Liver (tissue), 9 donors: Measurements from ENCODE around the gene CD248. TPM values are rescaled to one million over a fixed set of nuclear protein-coding genes. Genes with fewer than 3 reads are reported as not detected.

Experiments
- DNase-seq: peaks from one replicate; pipeline ENCODE4 v3.0.0-alpha.2; 2017; ENCODE audit warnings: low spot score
- H3K27ac ChIP-seq, 2 donors: one replicate each; pipeline ENCODE4 v1.7.0; 2013; ENCODE audit warnings: inconsistent platforms in 2 of 2, low read length in 2 of 2, control low read depth in 1 of 2, low read depth in 1 of 2, mild to moderate bottlenecking in 1 of 2
- H3K27me3 ChIP-seq, 4 donors: one replicate each; pipeline versions ENCODE4 v1.6.1 to v1.7.0; 2013; ENCODE audit warnings: low read length in 3 of 4, inconsistent platforms in 1 of 4, mild to moderate bottlenecking in 1 of 4, moderate library complexity in 1 of 4; ENCODE audit not compliant: control insufficient read depth in 4 of 4, insufficient read depth in 4 of 4
- H3K36me3 ChIP-seq, 4 donors: one replicate each; pipeline versions ENCODE4 v1.6.1 to v1.7.0; 2013; ENCODE audit warnings: low read length in 3 of 4, mild to moderate bottlenecking in 3 of 4, low read depth in 1 of 4, moderate library complexity in 1 of 4; ENCODE audit not compliant: control insufficient read depth in 4 of 4, insufficient read depth in 3 of 4
- H3K4me1 ChIP-seq, 4 donors: one replicate each; pipeline versions ENCODE4 v1.6.1 to v1.7.0; 2013; ENCODE audit warnings: low read length in 3 of 4, mild to moderate bottlenecking in 3 of 4, moderate library complexity in 1 of 4; ENCODE audit not compliant: control insufficient read depth in 4 of 4, insufficient read depth in 4 of 4
- H3K4me3 ChIP-seq, 3 donors: one replicate each; pipeline versions ENCODE4 v1.6.1 to v1.7.0; 2013; ENCODE audit warnings: low read length in 3 of 3, control low read depth in 1 of 3, low read depth in 1 of 3, mild to moderate bottlenecking in 1 of 3
- H3K9ac ChIP-seq, 2 donors: one replicate each; pipeline ENCODE4 v1.7.0; 2013; ENCODE audit warnings: low read length in 2 of 2, mild to moderate bottlenecking in 2 of 2, moderate library complexity in 2 of 2, control low read depth in 1 of 2, low read depth in 1 of 2
- H3K9me3 ChIP-seq, 4 donors: one replicate each; pipeline versions ENCODE4 v1.6.1 to v1.7.0; 2013; ENCODE audit warnings: low read length in 3 of 4; ENCODE audit not compliant: control insufficient read depth in 4 of 4
- EGR1 ChIP-seq, 2 donors: IDR thresholded peaks; 2 replicates each; pipeline ENCODE4 v1.6.1; 2016 to 2018; ENCODE audit warnings: antibody characterized with exemption in 2 of 2, low read depth in 2 of 2
- FOXA1 ChIP-seq: IDR thresholded peaks from 2 replicates; pipeline ENCODE4 v1.6.1; 2016; ENCODE audit warnings: antibody characterized with exemption
- FOXA2 ChIP-seq: IDR thresholded peaks from 2 replicates; pipeline ENCODE4 v1.6.1; 2016; ENCODE audit warnings: antibody characterized with exemption
- GABPA ChIP-seq, 2 donors: IDR thresholded peaks in 1 of 2; conservative IDR thresholded peaks in 1 of 2; 2 replicates each; pipeline ENCODE4 v1.6.1; 2016; ENCODE audit warnings: antibody characterized with exemption in 2 of 2, mild to moderate bottlenecking in 1 of 2, moderate library complexity in 1 of 2
- HNF4A ChIP-seq, 2 donors: conservative IDR thresholded peaks; 2 replicates each; pipeline ENCODE4 v1.6.1; 2016; ENCODE audit warnings: antibody characterized with exemption in 2 of 2, mild to moderate bottlenecking in 2 of 2
- HNF4G ChIP-seq: IDR thresholded peaks from 2 replicates; pipeline ENCODE4 v1.6.1; 2016; ENCODE audit warnings: antibody characterized with exemption
- JUND ChIP-seq, 2 donors: IDR thresholded peaks; 2 replicates each; pipeline ENCODE4 v1.6.1; 2016; ENCODE audit warnings: antibody characterized with exemption in 2 of 2
- NR2F2 ChIP-seq: IDR thresholded peaks from 2 replicates; pipeline ENCODE4 v1.6.1; 2016; ENCODE audit warnings: antibody characterized with exemption
- RAD21 ChIP-seq, 2 donors: IDR thresholded peaks; 2 replicates each; pipeline ENCODE4 v1.6.1; 2016; ENCODE audit warnings: antibody characterized with exemption in 2 of 2, mild to moderate bottlenecking in 2 of 2
- RXRA ChIP-seq, 2 donors: IDR thresholded peaks; 2 replicates each; pipeline ENCODE4 v1.6.1; 2017 to 2018; ENCODE audit warnings: antibody characterized with exemption in 2 of 2, mild to moderate bottlenecking in 1 of 2
- SP1 ChIP-seq: IDR thresholded peaks from 2 replicates; pipeline ENCODE4 v1.6.1; 2018; ENCODE audit warnings: antibody characterized with exemption, mild to moderate bottlenecking
- TAF1 ChIP-seq: conservative IDR thresholded peaks from 2 replicates; pipeline ENCODE4 v1.6.1; 2016; ENCODE audit warnings: antibody characterized with exemption, mild to moderate bottlenecking
- YY1 ChIP-seq: IDR thresholded peaks from 2 replicates; pipeline ENCODE4 v1.6.1; 2016; ENCODE audit warnings: antibody characterized with exemption, mild to moderate bottlenecking
- WGBS: extraction: QIAGEN DNeasy Blood & Tissue Kit; methylation state at CpG from one replicate; pipeline ENCODE4 v1.1.7; 2013; 5-methylcytosine and 5-hydroxymethylcytosine counted together
- polyA plus RNA-seq, 2 donors: library from polyadenylated mRNA; stranded (reverse) in 1 of 2; unstranded in 1 of 2; fragments of 200-250 nt in 1 of 2; fragments of >200 nt in 1 of 2; fragmentation: Nextera tagmentation in 1 of 2; extraction: Ambion mirVana in 1 of 2; gene quantifications; one replicate each; pipeline versions ENCODE4 v1.2.1 to v1.2.3, GENCODE V29; 2013 to 2015
- total RNA-seq, 2 donors: library from RNA; depleted of rRNA; stranded (reverse); fragments of >200 nt; gene quantifications; one replicate each; pipeline ENCODE4 v1.2.3, GENCODE V29; 2014
- TF ChIP-seq, protein P1 (sequence below): IDR thresholded peaks from 2 replicates; pipeline ENCODE4 v1.6.1; 2016; ENCODE audit warnings: antibody characterized with exemption
- TF ChIP-seq, protein P2 (sequence below): IDR thresholded peaks from 2 replicates; pipeline ENCODE4 v1.6.1; 2016; ENCODE audit warnings: antibody characterized with exemption, mild to moderate bottlenecking
- TF ChIP-seq, protein P3 (sequence below): IDR thresholded peaks from 2 replicates; pipeline ENCODE4 v1.6.1; 2016; ENCODE audit warnings: antibody characterized with exemption
- TF ChIP-seq, protein P4 (sequence below): fragments of 150-350 bp; IDR thresholded peaks from 2 replicates; pipeline ENCODE4 v1.5.1; 2017; ENCODE audit warnings: improper control_type of control experiment, low read depth, low read length; ENCODE audit not compliant: missing input control
- donor health status: healthy.
- donor health status: healthy.
- donor health status: healthy.
- donor health status: healthy.
- donor health status: healthy.

CD248 gene
- total and polyA plus RNA-seq, 4 donors = 0.64 to 3.0 (median 1.2) TPM

DNA sequence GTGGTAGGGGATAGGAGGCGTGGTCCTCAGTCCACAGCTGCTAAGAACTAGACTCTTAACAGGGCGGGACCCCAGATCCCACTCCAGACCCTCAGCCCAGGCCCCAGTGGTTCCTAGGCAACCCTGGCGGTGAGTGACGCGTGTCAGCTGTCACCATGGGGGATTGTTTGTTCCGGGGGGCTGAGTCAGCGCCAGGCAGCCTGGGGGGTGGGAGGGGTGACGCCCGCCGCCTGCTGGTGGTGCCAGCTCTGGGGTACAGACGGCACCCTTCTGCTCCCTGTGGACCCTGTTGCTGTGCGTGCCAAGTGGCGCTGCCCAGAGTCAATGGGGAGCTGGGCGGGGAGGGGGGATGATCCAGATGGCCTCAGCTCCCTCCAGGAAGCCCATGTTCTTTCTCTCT is 36.4 kb downstream of the CD248 start:
- Histone ChIP-seq H3K9me3 (no peaks in the 10 kb centered on the region), H3K4me1 (peaks cover 4 to 16% (median 10%) of the 10 kb centered on the region in 4 donors), H3K36me3 (peaks cover 0 to 16% (median 7%) of the 10 kb centered on the region in 4 donors), H3K27me3 (no peaks in the 10 kb centered on the region), H3K9ac (no peak overlapping the region), H3K4me3 (no peak overlapping the region), H3K27ac (no peak overlapping the region)
- 89% methylated on average over 14 of the region's 14 CpGs for WGBS
- no peak for DNase-seq
- no peak for TF ChIP-seq FOXA2
- TF ChIP-seq EGR1 (IDR thresholded peaks at IDR 0.05; ENCODE audit: low read depth in 2 of 2) = no peak
- TF ChIP-seq, protein P1, sequence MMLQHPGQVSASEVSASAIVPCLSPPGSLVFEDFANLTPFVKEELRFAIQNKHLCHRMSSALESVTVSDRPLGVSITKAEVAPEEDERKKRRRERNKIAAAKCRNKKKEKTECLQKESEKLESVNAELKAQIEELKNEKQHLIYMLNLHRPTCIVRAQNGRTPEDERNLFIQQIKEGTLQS = no peak
- no peak for TF ChIP-seq RAD21 (IDR thresholded peaks at IDR 0.05)
- no peak for TF ChIP-seq SP1
- no peak for TF ChIP-seq HNF4A (conservative IDR thresholded peaks at IDR 0.05)
- TF ChIP-seq JUND (IDR thresholded peaks at IDR 0.05) = no peak
- TF ChIP-seq HNF4G = no peak
- TF ChIP-seq GABPA (IDR thresholded peaks at IDR 0.05 in 1 of 2, conservative IDR thresholded peaks at IDR 0.05 in 1 of 2) = no peak
- TF ChIP-seq TAF1 = no peak
- TF ChIP-seq YY1 = no peak
- no peak for TF ChIP-seq FOXA1
- TF ChIP-seq, protein P2, sequence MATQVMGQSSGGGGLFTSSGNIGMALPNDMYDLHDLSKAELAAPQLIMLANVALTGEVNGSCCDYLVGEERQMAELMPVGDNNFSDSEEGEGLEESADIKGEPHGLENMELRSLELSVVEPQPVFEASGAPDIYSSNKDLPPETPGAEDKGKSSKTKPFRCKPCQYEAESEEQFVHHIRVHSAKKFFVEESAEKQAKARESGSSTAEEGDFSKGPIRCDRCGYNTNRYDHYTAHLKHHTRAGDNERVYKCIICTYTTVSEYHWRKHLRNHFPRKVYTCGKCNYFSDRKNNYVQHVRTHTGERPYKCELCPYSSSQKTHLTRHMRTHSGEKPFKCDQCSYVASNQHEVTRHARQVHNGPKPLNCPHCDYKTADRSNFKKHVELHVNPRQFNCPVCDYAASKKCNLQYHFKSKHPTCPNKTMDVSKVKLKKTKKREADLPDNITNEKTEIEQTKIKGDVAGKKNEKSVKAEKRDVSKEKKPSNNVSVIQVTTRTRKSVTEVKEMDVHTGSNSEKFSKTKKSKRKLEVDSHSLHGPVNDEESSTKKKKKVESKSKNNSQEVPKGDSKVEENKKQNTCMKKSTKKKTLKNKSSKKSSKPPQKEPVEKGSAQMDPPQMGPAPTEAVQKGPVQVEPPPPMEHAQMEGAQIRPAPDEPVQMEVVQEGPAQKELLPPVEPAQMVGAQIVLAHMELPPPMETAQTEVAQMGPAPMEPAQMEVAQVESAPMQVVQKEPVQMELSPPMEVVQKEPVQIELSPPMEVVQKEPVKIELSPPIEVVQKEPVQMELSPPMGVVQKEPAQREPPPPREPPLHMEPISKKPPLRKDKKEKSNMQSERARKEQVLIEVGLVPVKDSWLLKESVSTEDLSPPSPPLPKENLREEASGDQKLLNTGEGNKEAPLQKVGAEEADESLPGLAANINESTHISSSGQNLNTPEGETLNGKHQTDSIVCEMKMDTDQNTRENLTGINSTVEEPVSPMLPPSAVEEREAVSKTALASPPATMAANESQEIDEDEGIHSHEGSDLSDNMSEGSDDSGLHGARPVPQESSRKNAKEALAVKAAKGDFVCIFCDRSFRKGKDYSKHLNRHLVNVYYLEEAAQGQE = no peak
- TF ChIP-seq, protein P3, sequence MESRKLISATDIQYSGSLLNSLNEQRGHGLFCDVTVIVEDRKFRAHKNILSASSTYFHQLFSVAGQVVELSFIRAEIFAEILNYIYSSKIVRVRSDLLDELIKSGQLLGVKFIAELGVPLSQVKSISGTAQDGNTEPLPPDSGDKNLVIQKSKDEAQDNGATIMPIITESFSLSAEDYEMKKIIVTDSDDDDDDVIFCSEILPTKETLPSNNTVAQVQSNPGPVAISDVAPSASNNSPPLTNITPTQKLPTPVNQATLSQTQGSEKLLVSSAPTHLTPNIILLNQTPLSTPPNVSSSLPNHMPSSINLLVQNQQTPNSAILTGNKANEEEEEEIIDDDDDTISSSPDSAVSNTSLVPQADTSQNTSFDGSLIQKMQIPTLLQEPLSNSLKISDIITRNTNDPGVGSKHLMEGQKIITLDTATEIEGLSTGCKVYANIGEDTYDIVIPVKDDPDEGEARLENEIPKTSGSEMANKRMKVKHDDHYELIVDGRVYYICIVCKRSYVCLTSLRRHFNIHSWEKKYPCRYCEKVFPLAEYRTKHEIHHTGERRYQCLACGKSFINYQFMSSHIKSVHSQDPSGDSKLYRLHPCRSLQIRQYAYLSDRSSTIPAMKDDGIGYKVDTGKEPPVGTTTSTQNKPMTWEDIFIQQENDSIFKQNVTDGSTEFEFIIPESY = no peak
- no peak for TF ChIP-seq RXRA (IDR thresholded peaks at IDR 0.05)
- no peak for TF ChIP-seq NR2F2
- TF ChIP-seq, protein P4, sequence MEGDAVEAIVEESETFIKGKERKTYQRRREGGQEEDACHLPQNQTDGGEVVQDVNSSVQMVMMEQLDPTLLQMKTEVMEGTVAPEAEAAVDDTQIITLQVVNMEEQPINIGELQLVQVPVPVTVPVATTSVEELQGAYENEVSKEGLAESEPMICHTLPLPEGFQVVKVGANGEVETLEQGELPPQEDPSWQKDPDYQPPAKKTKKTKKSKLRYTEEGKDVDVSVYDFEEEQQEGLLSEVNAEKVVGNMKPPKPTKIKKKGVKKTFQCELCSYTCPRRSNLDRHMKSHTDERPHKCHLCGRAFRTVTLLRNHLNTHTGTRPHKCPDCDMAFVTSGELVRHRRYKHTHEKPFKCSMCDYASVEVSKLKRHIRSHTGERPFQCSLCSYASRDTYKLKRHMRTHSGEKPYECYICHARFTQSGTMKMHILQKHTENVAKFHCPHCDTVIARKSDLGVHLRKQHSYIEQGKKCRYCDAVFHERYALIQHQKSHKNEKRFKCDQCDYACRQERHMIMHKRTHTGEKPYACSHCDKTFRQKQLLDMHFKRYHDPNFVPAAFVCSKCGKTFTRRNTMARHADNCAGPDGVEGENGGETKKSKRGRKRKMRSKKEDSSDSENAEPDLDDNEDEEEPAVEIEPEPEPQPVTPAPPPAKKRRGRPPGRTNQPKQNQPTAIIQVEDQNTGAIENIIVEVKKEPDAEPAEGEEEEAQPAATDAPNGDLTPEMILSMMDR = no peak
